H1 (cell line): ENCODE measurements around the gene SFMBT2. TPM values are rescaled to one million over a fixed set of nuclear protein-coding genes. Genes with fewer than 3 reads are reported as not detected.

Experiments used
- ASH2L ChIP-seq: fragments of 200-600, 300-600 bp; sonication (generic); IDR thresholded peaks from one replicate; pipeline ENCODE4 v1.7.1; 2017; ENCODE audit warnings: low read length
- EZH2 ChIP-seq: fragments of 200-600 bp; sonication (generic); IDR thresholded peaks from 2 replicates; pipeline ENCODE4 v1.7.1; 2012; ENCODE audit warnings: low read depth, mild to moderate bottlenecking, moderate library complexity, low read length, inconsistent platforms; ENCODE audit not compliant: severe bottlenecking
- SIRT6 ChIP-seq: IDR thresholded peaks from one replicate; pipeline ENCODE4 v1.7.1; 2012; ENCODE audit warnings: low read length, inconsistent platforms
- TBP ChIP-seq: IDR thresholded peaks from 2 replicates; pipeline ENCODE4 v1.6.1; 2011; ENCODE audit warnings: low read depth, low read length, improper control_type of control experiment
- USF2 ChIP-seq: IDR thresholded peaks from 2 replicates; pipeline ENCODE4 v1.6.1; 2011; ENCODE audit warnings: low read length, improper control_type of control experiment
- polyA plus RNA-seq, 7 experiments: library from polyadenylated mRNA; depleted of rRNA in 3 of 7; stranded (reverse) in 5 of 7; unstranded in 2 of 7; fragments of >200 nt in 5 of 7; fragments of 200-250 nt in 2 of 7; gene quantifications; 1 replicate in 5 of 7; 2 replicates in 1 of 7; 4 replicates in 1 of 7; pipeline versions ENCODE4 v1.2.1 to v1.2.3, GENCODE V29; 2011 to 2013; ENCODE audit warnings: missing spikeins in 2 of 7, mixed read lengths in 2 of 7
- total RNA-seq: library from RNA; stranded (reverse); fragmentation: NEBNext Ultra II Directional; extraction: Animal tissue kit (Norgen Biotek cat#: 25700); gene quantifications from 2 replicates; pipeline ENCODE4 v1.2.1, GENCODE V29; 2021

SFMBT2 gene
- total and polyA plus RNA-seq, 2 of the 8 experiments (the other 6 are each of a cell fraction or from before 2014, with no cell fraction given) = 2.9 to 11.0 TPM

DNA sequence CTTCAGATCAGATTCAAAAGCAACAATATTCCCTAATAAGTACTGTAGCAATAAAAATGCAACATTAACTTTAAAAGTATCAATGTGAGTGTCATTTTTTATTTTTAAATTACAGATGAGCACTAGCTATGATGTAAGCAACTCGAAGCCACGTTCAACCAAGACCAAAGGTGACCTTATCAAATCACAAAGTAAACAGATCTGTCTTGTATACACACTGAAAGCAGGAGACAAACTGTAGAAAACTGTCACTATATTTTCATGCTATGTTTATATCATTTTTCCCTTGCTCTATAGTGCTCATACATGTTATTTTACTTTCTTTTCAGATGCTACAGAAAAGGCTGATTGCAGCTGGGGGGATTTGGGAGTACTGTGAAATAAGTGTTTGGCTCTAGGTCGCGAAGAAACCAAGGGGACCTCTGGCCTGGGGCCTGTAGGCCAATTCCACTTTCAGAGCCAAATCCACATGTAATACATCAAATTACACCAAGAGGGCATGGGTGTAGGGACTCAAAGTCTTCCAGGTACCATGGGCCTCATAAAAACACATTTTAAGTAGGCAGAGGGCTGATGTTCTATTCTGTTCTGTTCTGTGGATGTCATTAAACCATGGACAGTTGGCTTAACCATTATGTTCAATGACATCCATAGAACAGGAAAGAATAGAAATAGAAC is 245.2 kb downstream of the SFMBT2 start (continued):
- TF ChIP-seq EZH2 (no peak), ASH2L (no peak), SIRT6 (no peak), TBP (no peak), USF2 (no peak)
